Endothelial cell of umbilical vein (primary cell): Measurements from ENCODE around the gene MICALL1. TPM values are rescaled to one million over a fixed set of nuclear protein-coding genes. Genes with fewer than 3 reads are reported as not detected.

Experiments used
- BruUV-seq: library from RNA; stranded (reverse); fragments of 400-500 nt; replicated peaks from 2 replicates; lab custom pipeline; 2021; lab: Mats Ljungman, UMichigan
- CTCF ChIA-PET: fragments of 300-600, 350-600 bp; sonication (Branson Sonifier 250); formaldehyde crosslinking; loops from one replicate; lab custom pipeline; 2021; ENCODE audit warnings: antibody characterized with exemption, inconsistent platforms; lab: Charles Lee
- POLR2A ChIA-PET: fragments of 300-600, 350-600 bp; sonication (Branson Sonifier 250); formaldehyde crosslinking; loops from one replicate; lab custom pipeline; 2021; ENCODE audit warnings: antibody characterized with exemption, inconsistent platforms; lab: Charles Lee
- DNase-seq: peaks from one replicate; pipeline ENCODE4 v3.0.0-alpha.2; 2011; ENCODE audit warnings: low read depth, low spot score
- FAIRE-seq: peaks from 2 replicates; lab custom pipeline; 2011; peaks lifted over from hg19 to GRCh38; lab: Jason Lieb, UNC
- H2AFZ ChIP-seq: 2 replicates; pipeline ENCODE4 v1.6.0; 2012; ENCODE audit warnings: low read depth, low read length, control low read depth, inconsistent platforms
- H3K27ac ChIP-seq: 2 replicates; pipeline ENCODE4 v1.5.1; 2011; ENCODE audit warnings: low read depth, mild to moderate bottlenecking, control low read depth, low read length, moderate library complexity; ENCODE audit not compliant: insufficient read depth
- H3K27me3 ChIP-seq, 2 experiments: 2 replicates each; pipeline versions ENCODE4 v1.6.0 to v1.6.1; 2011; ENCODE audit warnings: low read length in 2 of 2, mixed read lengths in 1 of 2; ENCODE audit not compliant: control insufficient read depth in 2 of 2, insufficient read depth in 2 of 2
- H3K36me3 ChIP-seq, 2 experiments: 2 replicates in 1 of 2; 3 replicates in 1 of 2; pipeline ENCODE4 v1.5.1; 2011; ENCODE audit warnings: low read length in 2 of 2, mild to moderate bottlenecking in 1 of 2, moderate library complexity in 1 of 2; ENCODE audit not compliant: control insufficient read depth in 2 of 2, insufficient read depth in 2 of 2; ENCODE audit errors: extremely low read depth in 1 of 2
- H3K4me1 ChIP-seq: 3 replicates; pipeline ENCODE4 v1.5.1; 2011; ENCODE audit warnings: mild to moderate bottlenecking, low read length; ENCODE audit not compliant: control insufficient read depth, insufficient read depth; ENCODE audit errors: extremely low read depth
- H3K4me2 ChIP-seq: 2 replicates; pipeline ENCODE4 v1.6.1; 2011; ENCODE audit warnings: low read length, control low read depth, mixed read lengths; ENCODE audit not compliant: insufficient read depth
- H3K4me3 ChIP-seq, 3 experiments: fragments of 200-600 bp in 1 of 3; sonication (generic), shearing (Covaris generic) in 1 of 3; replicated peaks in 1 of 3; 2 replicates each; pipeline ENCODE4 v1.5.1; 2011 to 2016; ENCODE audit warnings: control low read depth in 3 of 3, low read length in 3 of 3, mild to moderate bottlenecking in 2 of 3, inconsistent platforms in 1 of 3, low read depth in 1 of 3, moderate library complexity in 1 of 3; ENCODE audit not compliant: insufficient read depth in 1 of 3
- H3K79me2 ChIP-seq: 2 replicates; pipeline ENCODE4 v1.6.0; 2012; ENCODE audit warnings: low read length, inconsistent platforms; ENCODE audit not compliant: control insufficient read depth, insufficient read depth
- H3K9ac ChIP-seq: replicated peaks from 2 replicates; pipeline ENCODE3; 2011; ENCODE audit warnings: low read length, control low read depth; ENCODE audit not compliant: insufficient read depth; ENCODE audit errors: extremely low read depth
- H3K9me1 ChIP-seq: replicated peaks from 3 replicates; pipeline ENCODE4 v1.6.0; 2011; ENCODE audit warnings: mild to moderate bottlenecking, low read length; ENCODE audit not compliant: control insufficient read depth, insufficient read depth; ENCODE audit errors: extremely low read depth
- H3K9me3 ChIP-seq: replicated peaks from 2 replicates; pipeline ENCODE4 v1.5.1; 2012; ENCODE audit warnings: low read length, inconsistent platforms; ENCODE audit not compliant: control insufficient read depth, insufficient read depth
- H4K20me1 ChIP-seq: replicated peaks from 2 replicates; pipeline ENCODE3; 2011; ENCODE audit warnings: mild to moderate bottlenecking, low read length; ENCODE audit not compliant: control insufficient read depth, insufficient read depth; ENCODE audit errors: extremely low read depth
- EZH2 ChIP-seq: IDR thresholded peaks from 2 replicates; pipeline ENCODE4 v1.6.1; 2012; ENCODE audit warnings: borderline replicate concordance, low read depth, mild to moderate bottlenecking, moderate library complexity, low read length, inconsistent platforms; ENCODE audit not compliant: severe bottlenecking
- FOS ChIP-seq: IDR thresholded peaks from 2 replicates; pipeline ENCODE4 v1.6.1; 2011; ENCODE audit warnings: mild to moderate bottlenecking, low read length, moderate library complexity, borderline replicate concordance; ENCODE audit not compliant: insufficient read depth
- GATA2 ChIP-seq: IDR thresholded peaks from 2 replicates; pipeline ENCODE4 v1.7.0; 2011; ENCODE audit warnings: low read depth, mild to moderate bottlenecking, moderate library complexity, mixed read lengths, low read length; ENCODE audit not compliant: insufficient read length, insufficient read depth
- JUN ChIP-seq: IDR thresholded peaks from 2 replicates; pipeline ENCODE4 v1.6.1; 2011; ENCODE audit warnings: borderline replicate concordance, low read depth; ENCODE audit not compliant: insufficient read length, insufficient read depth
- MAX ChIP-seq: IDR thresholded peaks from 2 replicates; pipeline ENCODE4 v1.6.1; 2011; ENCODE audit not compliant: insufficient read depth, insufficient read length
- MYC ChIP-seq: IDR thresholded peaks from one replicate; pipeline ENCODE4 v1.6.1; 2011; ENCODE audit warnings: mild to moderate bottlenecking, low read depth, low read length
- POLR2A ChIP-seq: IDR thresholded peaks from 2 replicates; pipeline ENCODE4 v1.6.1; 2012; ENCODE audit warnings: low read depth, mild to moderate bottlenecking, control low read depth, low read length
- POLR2AphosphoS5 ChIP-seq: IDR thresholded peaks from 2 replicates; pipeline ENCODE4 v1.6.1; 2012; ENCODE audit warnings: low read depth, mild to moderate bottlenecking, control low read depth, low read length, moderate library complexity; ENCODE audit not compliant: insufficient read depth
- dilution Hi-C: fragments of 300-500 bp; cut with MboI; formaldehyde crosslinking; loops from one replicate; pipeline ENCODE4 v1.15.0; 2019; ENCODE audit warnings: low sequenced_read_pairs; ENCODE audit not compliant: extremely low pct_ligation_motif_present
- intact Hi-C: fragments of 100-400 bp; cut with micrococcal nuclease; formaldehyde crosslinking; loops from one replicate; pipeline ENCODE4 v1.10.0; 2022
- polyA plus RNA-seq, 4 experiments: library from polyadenylated mRNA; depleted of rRNA in 3 of 4; stranded (reverse) in 3 of 4; unstranded in 1 of 4; fragments of >200 nt; gene quantifications; 2 replicates each; pipeline versions ENCODE4 v1.2.1 to v1.2.3, GENCODE V29; 2011 to 2012; ENCODE audit warnings: missing spikeins in 1 of 4
- total RNA-seq: library from RNA; stranded (reverse); gene quantifications from 2 replicates; pipeline ENCODE4 v1.2.3, GENCODE V29; 2021
- TF ChIP-seq, protein P1 (sequence below), 2 donors: IDR thresholded peaks; 1 replicate in 1 of 2; 2 replicates in 1 of 2; pipeline ENCODE4 v1.5.1; 2011; ENCODE audit warnings: low read length in 2 of 2, mild to moderate bottlenecking in 2 of 2, moderate library complexity in 2 of 2, control low read depth in 1 of 2, inconsistent platforms in 1 of 2, low read depth in 1 of 2; ENCODE audit not compliant: insufficient read depth in 1 of 2; ENCODE audit errors: extremely low read depth in 1 of 2

The MICALL1 gene
- total and polyA plus RNA-seq, 2 donors (not counting 3 experiments of a cell fraction or from before 2014, with no cell fraction given), result 23.9 to 66.9 TPM

DNA sequence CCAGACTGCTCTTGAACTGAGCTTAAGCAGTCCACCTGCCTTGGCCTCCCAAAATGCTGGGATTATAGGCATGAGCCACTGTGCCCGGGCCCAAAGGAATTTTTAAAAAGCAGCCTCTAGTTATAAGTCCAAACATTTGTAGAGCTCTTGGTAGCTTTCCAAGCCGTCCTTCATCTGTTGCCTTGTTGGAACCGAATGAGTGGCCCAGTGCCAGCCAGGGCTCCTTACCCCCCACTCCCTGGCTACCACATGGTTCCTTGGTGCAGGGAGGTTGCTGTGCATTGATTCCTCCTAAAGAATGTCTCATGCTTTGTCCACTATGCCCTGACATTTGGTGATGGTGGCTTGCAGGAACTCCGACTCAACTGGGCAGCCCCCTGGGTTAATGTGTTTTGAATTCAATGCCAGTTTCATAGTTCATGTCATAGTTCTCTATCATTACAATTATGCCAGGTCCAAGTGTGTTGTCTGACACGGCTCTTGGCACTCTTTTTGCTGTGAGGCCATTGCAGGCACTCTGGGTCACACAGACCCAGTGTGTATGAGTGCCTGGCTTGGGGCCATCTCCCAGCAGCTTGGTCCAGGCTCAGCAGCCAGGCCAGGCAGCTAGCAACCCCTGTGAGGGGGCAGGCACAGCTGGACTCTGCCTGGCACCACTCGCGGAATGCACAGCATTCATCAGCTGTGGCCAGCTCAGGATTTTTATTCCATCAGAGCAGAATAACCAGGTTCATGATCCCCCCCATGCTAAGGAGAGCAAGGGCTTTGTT lies 13.3 kb upstream of the MICALL1 start:
- H3K4me1 ChIP-seq, result peaks cover 21% of the 10 kb centered on the region
- POLR2A ChIA-PET, result no interaction called here

More for the DNA sequence above, 13.3 kb upstream of the MICALL1 start:
- no peaks in the 10 kb centered on the region for H3K27me3 ChIP-seq
- dilution Hi-C loops, result no loop called here
- H2AFZ ChIP-seq, result no peak overlapping the region
- no peak overlapping the region for H3K9ac ChIP-seq
- DNase-seq, result no peak
- no peak overlapping the region for H3K4me3 ChIP-seq
- intact Hi-C loops, result no loop called here
- H4K20me1 ChIP-seq, result no peaks in the 10 kb centered on the region
- no TSS peak for BruUV-seq
- FAIRE-seq, result no peak
- H3K4me2 ChIP-seq, result no peak overlapping the region
- H3K27ac ChIP-seq, result no peak overlapping the region
- H3K9me3 ChIP-seq, result no peaks in the 10 kb centered on the region
- TF ChIP-seq MYC, result no peak
- no peak for TF ChIP-seq JUN
- TF ChIP-seq, protein P1, sequence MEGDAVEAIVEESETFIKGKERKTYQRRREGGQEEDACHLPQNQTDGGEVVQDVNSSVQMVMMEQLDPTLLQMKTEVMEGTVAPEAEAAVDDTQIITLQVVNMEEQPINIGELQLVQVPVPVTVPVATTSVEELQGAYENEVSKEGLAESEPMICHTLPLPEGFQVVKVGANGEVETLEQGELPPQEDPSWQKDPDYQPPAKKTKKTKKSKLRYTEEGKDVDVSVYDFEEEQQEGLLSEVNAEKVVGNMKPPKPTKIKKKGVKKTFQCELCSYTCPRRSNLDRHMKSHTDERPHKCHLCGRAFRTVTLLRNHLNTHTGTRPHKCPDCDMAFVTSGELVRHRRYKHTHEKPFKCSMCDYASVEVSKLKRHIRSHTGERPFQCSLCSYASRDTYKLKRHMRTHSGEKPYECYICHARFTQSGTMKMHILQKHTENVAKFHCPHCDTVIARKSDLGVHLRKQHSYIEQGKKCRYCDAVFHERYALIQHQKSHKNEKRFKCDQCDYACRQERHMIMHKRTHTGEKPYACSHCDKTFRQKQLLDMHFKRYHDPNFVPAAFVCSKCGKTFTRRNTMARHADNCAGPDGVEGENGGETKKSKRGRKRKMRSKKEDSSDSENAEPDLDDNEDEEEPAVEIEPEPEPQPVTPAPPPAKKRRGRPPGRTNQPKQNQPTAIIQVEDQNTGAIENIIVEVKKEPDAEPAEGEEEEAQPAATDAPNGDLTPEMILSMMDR (IDR thresholded peaks at IDR 0.05; ENCODE audit: extremely low read depth in 1 of 2, insufficient read depth in 1 of 2, low read depth in 1 of 2, low read length in 2 of 2), result no peak
- TF ChIP-seq FOS, result no peak
- TF ChIP-seq POLR2AphosphoS5, result no peak
- TF ChIP-seq POLR2A, result no peak
- TF ChIP-seq EZH2, result no peak
- TF ChIP-seq GATA2, result no peak
- no peak for TF ChIP-seq MAX
- no peaks in the 10 kb centered on the region for H3K9me1 ChIP-seq
- CTCF ChIA-PET, result interaction anchor here (1.0 to 2.8 kb wide), 4 partner anchors 13 to 72 kb away, joined by 4 to 8 read pairs (median 6); partner anchors contain the start of gene MICALL1
- peaks cover 5 to 9% of the 10 kb centered on the region in 2 experiments for H3K36me3 ChIP-seq
- H3K79me2 ChIP-seq, result no peaks in the 10 kb centered on the region
